GM23338 (cell line): Measurements from ENCODE around the gene L3MBTL4. TPM values are rescaled to one million over a fixed set of nuclear protein-coding genes. Genes with fewer than 3 reads are reported as not detected.

Experiments
- CTCF ChIP-seq, 2 experiments: fragments of 200-600 bp in 1 of 2; sonication (generic) in 1 of 2; conservative IDR thresholded peaks; 2 replicates each; pipeline versions ENCODE4 v1.5.1 to v1.6.1; 2016 to 2017; ENCODE audit warnings: antibody characterized with exemption in 2 of 2, low read depth in 2 of 2, mild to moderate bottlenecking in 2 of 2, moderate library complexity in 1 of 2
- EZH2 ChIP-seq: fragments of 200-600 bp; sonication (generic); IDR thresholded peaks from one replicate; pipeline ENCODE4 v1.8.0; 2017; ENCODE audit warnings: antibody characterized with exemption, mild to moderate bottlenecking, low read depth; ENCODE audit not compliant: unreplicated experiment
- JUNB ChIP-seq: IDR thresholded peaks from one replicate; pipeline ENCODE4 v1.6.1; 2016; ENCODE audit warnings: antibody characterized with exemption; ENCODE audit not compliant: unreplicated experiment
- NANOG ChIP-seq: IDR thresholded peaks from 2 replicates; pipeline ENCODE4 v1.6.1; 2016; ENCODE audit warnings: antibody characterized with exemption, borderline replicate concordance
- POLR2AphosphoS5 ChIP-seq: IDR thresholded peaks from 2 replicates; pipeline ENCODE4 v1.6.1; 2016; ENCODE audit warnings: antibody characterized with exemption, low read depth
- STAT1 ChIP-seq: IDR thresholded peaks from one replicate; pipeline ENCODE4 v1.6.1; 2016; ENCODE audit warnings: antibody characterized with exemption; ENCODE audit not compliant: unreplicated experiment
- ZNF114 ChIP-seq: fragments of 250-450 bp; sonication (Bioruptor Pico); IDR thresholded peaks from 2 replicates; pipeline ENCODE4 v1.5.0; 2020; ENCODE audit warnings: mild to moderate bottlenecking, moderate library complexity
- ZNF331 ChIP-seq: fragments of 250-450 bp; sonication (Bioruptor Pico); IDR thresholded peaks from 2 replicates; pipeline ENCODE4 v1.5.0; 2020; ENCODE audit warnings: low read depth, mild to moderate bottlenecking, moderate library complexity
- ZNF462 ChIP-seq: fragments of 250-450 bp; sonication (Bioruptor Pico); IDR thresholded peaks from 2 replicates; pipeline ENCODE4 v1.5.0; 2020; ENCODE audit warnings: mild to moderate bottlenecking, moderate library complexity
- polyA plus RNA-seq: library from polyadenylated mRNA; unstranded; fragments of >200 nt; fragmentation: Nextera tagmentation; extraction: Ambion mirVana; gene quantifications from 2 replicates; pipeline ENCODE4 v1.2.1, GENCODE V29; 2016
- total RNA-seq: library from RNA; depleted of rRNA; stranded (reverse); fragments of >200 nt; shearing (Covaris generic); gene quantifications from 2 replicates; pipeline ENCODE4 v1.2.3, GENCODE V29; 2014

The L3MBTL4 gene
- total and polyA plus RNA-seq, 2 experiments from 2014 or later = 0.48 to 2.8 TPM

GRCh38 chr18:6255886-6256285, 158.8 kb downstream of the L3MBTL4 start (continued):
- TF ChIP-seq ZNF462 (no peak), JUNB (no peak), STAT1 (no peak), ZNF331 (CRISPR knock-in tag) (no peak), EZH2 (no peak), ZNF114 (CRISPR knock-in tag) (no peak), CTCF (conservative IDR thresholded peaks at IDR 0.05; ENCODE audit: low read depth in 2 of 2) (no peak), NANOG (no peak), POLR2AphosphoS5 (no peak)
